Spleen (tissue), 11 donors: Measurements from ENCODE around the gene RNF130. TPM values are rescaled to one million over a fixed set of nuclear protein-coding genes. Genes with fewer than 3 reads are reported as not detected.
A peak's percentile ranks its signal among the peaks of the same experiment; 100 is the strongest.

ENCODE experiments used
- DNase-seq: peaks from one replicate; pipeline ENCODE4 v3.0.0-alpha.2; 2020
- H3K27ac ChIP-seq, 8 donors: fragments of 200-600 bp; sonication (generic) in 7 of 8; 1 replicate in 4 of 8; 2 replicates in 4 of 8; pipeline versions ENCODE4 v1.5.0 to v1.8.0; 2016 to 2021; ENCODE audit warnings: inconsistent platforms in 4 of 8, mild to moderate bottlenecking in 4 of 8, moderate library complexity in 1 of 8
- H3K27me3 ChIP-seq, 7 donors: fragments of 200-600 bp; sonication (generic) in 6 of 7; replicated peaks in 1 of 7; 1 replicate in 4 of 7; 2 replicates in 3 of 7; pipeline versions ENCODE4 v1.5.0 to v1.8.0; 2016 to 2021; ENCODE audit warnings: inconsistent platforms in 3 of 7, mild to moderate bottlenecking in 1 of 7
- H3K36me3 ChIP-seq, 6 donors: fragments of 200-600 bp; sonication (generic) in 5 of 6; 1 replicate in 4 of 6; 2 replicates in 2 of 6; pipeline versions ENCODE4 v1.5.0 to v1.8.0; 2016 to 2021; ENCODE audit warnings: inconsistent platforms in 2 of 6
- H3K4me1 ChIP-seq, 6 donors: fragments of 200-600 bp; sonication (generic) in 5 of 6; 1 replicate in 3 of 6; 2 replicates in 3 of 6; pipeline versions ENCODE4 v1.5.0 to v1.8.0; 2016 to 2021; ENCODE audit warnings: inconsistent platforms in 3 of 6
- H3K4me3 ChIP-seq, 8 donors: fragments of 200-600 bp; sonication (generic) in 7 of 8; 1 replicate in 4 of 8; 2 replicates in 4 of 8; pipeline versions ENCODE4 v1.5.0 to v1.8.0; 2016 to 2021; ENCODE audit warnings: inconsistent platforms in 4 of 8, mild to moderate bottlenecking in 4 of 8, moderate library complexity in 2 of 8
- H3K9me3 ChIP-seq, 8 donors: fragments of 200-600 bp; sonication (generic) in 7 of 8; 1 replicate in 4 of 8; 2 replicates in 4 of 8; pipeline versions ENCODE4 v1.5.0 to v1.8.0; 2016 to 2021; ENCODE audit warnings: inconsistent platforms in 4 of 8
- POLR2A ChIP-seq, 3 donors: fragments of 450-650 bp; IDR thresholded peaks; one replicate each; pipeline ENCODE4 v1.5.1; 2017; ENCODE audit warnings: antibody characterized with exemption in 3 of 3, mild to moderate bottlenecking in 1 of 3
- POLR2AphosphoS5 ChIP-seq, 3 donors: sonication (generic); formaldehyde crosslinking; IDR thresholded peaks; one replicate each; pipeline ENCODE4 v1.5.1; 2017; ENCODE audit warnings: antibody characterized with exemption in 3 of 3
- WGBS, 5 donors: extraction: QIAGEN DNeasy Blood & Tissue Kit in 3 of 5; methylation state at CpG; one replicate each; pipeline versions ENCODE4 v1.1.5 to v1.1.7; 2013 to 2018; 5-methylcytosine and 5-hydroxymethylcytosine counted together
- intact Hi-C: fragments of 100-400 bp; cut with DNase I; formaldehyde crosslinking; loops from one replicate; pipeline ENCODE4 v1.15.0; 2023; ENCODE audit warnings: low total_unique reads
- polyA plus RNA-seq, 3 donors: library from polyadenylated mRNA; stranded (reverse); fragments of 200-250 nt; gene quantifications; one replicate each; pipeline ENCODE4 v1.2.1, GENCODE V29; 2013
- total RNA-seq, 7 donors: library from RNA; depleted of rRNA in 3 of 7; stranded (reverse); fragments of >200 nt in 3 of 7; fragmentation: NEBNext Ultra II Directional in 4 of 7; extraction: Animal tissue kit (Norgen Biotek cat#: 25700) in 4 of 7; gene quantifications; one replicate each; pipeline versions ENCODE4 v1.1.0 to v1.2.1, GENCODE V29; 2016 to 2021
- TF ChIP-seq, protein P1 (sequence below), 11 experiments: fragments of 200-600 bp in 7 of 11; fragments of 450-650 bp in 4 of 11; sonication (generic) in 4 of 11; IDR thresholded peaks in 8 of 11; conservative IDR thresholded peaks in 3 of 11; 1 replicate in 7 of 11; 2 replicates in 4 of 11; pipeline versions ENCODE4 v1.4.0 to v1.8.0; 2016 to 2021; ENCODE audit warnings: antibody characterized with exemption in 11 of 11, inconsistent platforms in 4 of 11, mild to moderate bottlenecking in 1 of 11
- donor health status: healthy with polysubstance abuse.
- donor health status: DM: no; HTN: no; CAD: no; lungs with moderate emphysema.
- donor health status: DM: no; HTN: no; CAD: no.
- donor health status: Bipolar disorder and iron deficiency.
- donor health status: healthy.
- donor health status: DM: no; HTN: no; CAD: no.
- donor health status: DM: yes; HTN: yes; CAD: no.

RNF130 gene
- total and polyA plus RNA-seq, 10 donors: 44.1 to 119 (median 82.7) TPM

DNA sequence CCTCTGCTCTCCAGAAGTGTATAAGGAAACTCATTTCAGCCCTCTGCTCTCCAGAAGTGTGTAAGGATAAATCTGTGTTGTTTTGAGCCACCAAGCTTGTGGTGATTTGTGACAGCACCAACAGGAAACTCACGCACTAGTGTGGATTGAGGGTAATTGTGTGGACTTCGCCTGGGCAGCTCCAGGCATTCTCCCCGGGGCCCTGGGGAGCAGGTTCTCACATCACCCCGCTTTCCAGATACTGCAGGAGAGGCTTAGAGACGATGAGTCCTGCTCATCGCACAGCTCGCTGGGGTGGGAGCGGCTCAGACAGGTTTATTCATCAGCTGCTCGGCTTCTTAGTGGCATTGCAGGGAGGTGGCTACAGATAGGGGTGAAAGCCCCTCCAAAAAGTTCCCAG, 38.4 kb upstream of the RNF130 start:
- WGBS, 5 donors: 75 to 85% (median 83%) methylated on average over 9 of the region's 9 CpGs
- TF ChIP-seq POLR2A (IDR thresholded peaks at IDR 0.05) (no peak), POLR2AphosphoS5 (IDR thresholded peaks at IDR 0.05) (no peak)
- TF ChIP-seq, protein P1, sequence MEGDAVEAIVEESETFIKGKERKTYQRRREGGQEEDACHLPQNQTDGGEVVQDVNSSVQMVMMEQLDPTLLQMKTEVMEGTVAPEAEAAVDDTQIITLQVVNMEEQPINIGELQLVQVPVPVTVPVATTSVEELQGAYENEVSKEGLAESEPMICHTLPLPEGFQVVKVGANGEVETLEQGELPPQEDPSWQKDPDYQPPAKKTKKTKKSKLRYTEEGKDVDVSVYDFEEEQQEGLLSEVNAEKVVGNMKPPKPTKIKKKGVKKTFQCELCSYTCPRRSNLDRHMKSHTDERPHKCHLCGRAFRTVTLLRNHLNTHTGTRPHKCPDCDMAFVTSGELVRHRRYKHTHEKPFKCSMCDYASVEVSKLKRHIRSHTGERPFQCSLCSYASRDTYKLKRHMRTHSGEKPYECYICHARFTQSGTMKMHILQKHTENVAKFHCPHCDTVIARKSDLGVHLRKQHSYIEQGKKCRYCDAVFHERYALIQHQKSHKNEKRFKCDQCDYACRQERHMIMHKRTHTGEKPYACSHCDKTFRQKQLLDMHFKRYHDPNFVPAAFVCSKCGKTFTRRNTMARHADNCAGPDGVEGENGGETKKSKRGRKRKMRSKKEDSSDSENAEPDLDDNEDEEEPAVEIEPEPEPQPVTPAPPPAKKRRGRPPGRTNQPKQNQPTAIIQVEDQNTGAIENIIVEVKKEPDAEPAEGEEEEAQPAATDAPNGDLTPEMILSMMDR (IDR thresholded peaks at IDR 0.05 in 8 of 11, conservative IDR thresholded peaks at IDR 0.05 in 3 of 11): no peak
- no peaks in the 10 kb centered on the region for H3K4me1 ChIP-seq
- H3K27ac ChIP-seq: no peak overlapping the region
- no peaks in the 10 kb centered on the region for H3K36me3 ChIP-seq
- H3K4me3 ChIP-seq: no peak overlapping the region
- peaks cover 0 to 27% (median 0%) of the 10 kb centered on the region in 7 donors for H3K27me3 ChIP-seq
- peak; percentile 32 for DNase-seq
- H3K9me3 ChIP-seq: peaks cover 10 to 31% (median 28%) of the 10 kb centered on the region in 8 donors
- intact Hi-C loops: no loop called here

GRCh38 chr5:180107005-180107404, 35.4 kb upstream of the RNF130 start:
- H3K27me3 ChIP-seq: peaks cover 0 to 10% (median 0%) of the 10 kb centered on the region in 7 donors
- H3K36me3 ChIP-seq: no peaks in the 10 kb centered on the region
- H3K27ac ChIP-seq: no peak overlapping the region
- no peaks in the 10 kb centered on the region for H3K4me1 ChIP-seq
- WGBS, 5 donors: 82 to 91% (median 88%) methylated on average over 1 of the region's 1 CpG
- no peak overlapping the region for H3K4me3 ChIP-seq
- intact Hi-C loops: no loop called here
- peaks cover 10 to 34% (median 28%) of the 10 kb centered on the region in 8 donors for H3K9me3 ChIP-seq
- DNase-seq: no peak
- TF ChIP-seq POLR2AphosphoS5 (IDR thresholded peaks at IDR 0.05) (no peak), POLR2A (IDR thresholded peaks at IDR 0.05) (no peak)
- TF ChIP-seq, protein P1 (IDR thresholded peaks at IDR 0.05 in 8 of 11, conservative IDR thresholded peaks at IDR 0.05 in 3 of 11): no peak

GRCh38 chr5:180105827-180106312, 34.3 kb upstream of the RNF130 start:
- Histone ChIP-seq H3K36me3 (no peaks in the 10 kb centered on the region), H3K27me3 (peaks cover 0 to 10% (median 0%) of the 10 kb centered on the region in 7 donors), H3K27ac (no peak overlapping the region), H3K4me1 (no peaks in the 10 kb centered on the region), H3K4me3 (no peak overlapping the region), H3K9me3 (peaks cover 10 to 34% (median 28%) of the 10 kb centered on the region in 8 donors)
- TF ChIP-seq, protein P1 (IDR thresholded peaks at IDR 0.05 in 8 of 11, conservative IDR thresholded peaks at IDR 0.05 in 3 of 11): no peak
- TF ChIP-seq POLR2A (IDR thresholded peaks at IDR 0.05) (no peak), POLR2AphosphoS5 (IDR thresholded peaks at IDR 0.05) (no peak)
- intact Hi-C loops: no loop called here
- peak; percentile 6 for DNase-seq
- 84 to 90% (median 87%) methylated on average over 5 of the region's 5 CpGs for WGBS, 5 donors

DNA sequence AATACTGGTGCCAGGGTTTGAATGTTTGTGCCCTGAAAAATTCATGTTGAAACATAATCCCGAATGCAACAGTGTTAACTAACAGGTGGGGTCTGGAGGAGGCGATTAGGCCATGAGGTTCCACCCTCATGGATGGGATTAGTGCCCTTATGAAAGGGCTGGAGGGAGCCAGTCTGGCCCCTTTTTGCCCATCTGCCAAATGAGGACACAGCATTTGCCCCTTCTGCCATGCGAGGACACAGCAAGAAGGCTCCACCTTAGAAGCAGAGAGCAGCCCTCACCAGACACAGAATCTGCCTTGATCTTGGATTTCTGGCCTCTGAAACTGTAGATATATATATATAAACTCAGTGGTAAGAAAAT, 32.6 kb upstream of the RNF130 start:
- TF ChIP-seq POLR2AphosphoS5 (IDR thresholded peaks at IDR 0.05): no peak
- no peak for TF ChIP-seq POLR2A (IDR thresholded peaks at IDR 0.05)
- TF ChIP-seq, protein P1 (IDR thresholded peaks at IDR 0.05 in 8 of 11, conservative IDR thresholded peaks at IDR 0.05 in 3 of 11): no peak
- H3K36me3 ChIP-seq: no peaks in the 10 kb centered on the region
- no peak overlapping the region for H3K27ac ChIP-seq
- H3K27me3 ChIP-seq: peaks cover 0 to 10% (median 0%) of the 10 kb centered on the region in 7 donors
- WGBS, 5 donors: 86 to 98% (median 95%) methylated on average over 3 of the region's 3 CpGs
- no peaks in the 10 kb centered on the region for H3K4me1 ChIP-seq
- H3K4me3 ChIP-seq: no peak overlapping the region
- intact Hi-C loops: no loop called here
- peak; percentile 18 for DNase-seq
- H3K9me3 ChIP-seq: peaks cover 10 to 34% (median 28%) of the 10 kb centered on the region in 8 donors
